PC-3 (cell line): ENCODE data around the gene WDR3.

Experiments used
- EZH2 ChIP-seq: fragments of 300-600 bp; sonication (generic); IDR thresholded peaks from one replicate; pipeline ENCODE4 v1.6.1; 2017; ENCODE audit warnings: antibody characterized with exemption, mild to moderate bottlenecking, low read length; ENCODE audit not compliant: unreplicated experiment
- TF ChIP-seq, protein P1 (sequence below): fragments of 300-600 bp; sonication (generic); conservative IDR thresholded peaks from 2 replicates; pipeline ENCODE4 v1.5.1; 2017; ENCODE audit warnings: antibody characterized with exemption, low read depth, mild to moderate bottlenecking, low read length

DNA sequence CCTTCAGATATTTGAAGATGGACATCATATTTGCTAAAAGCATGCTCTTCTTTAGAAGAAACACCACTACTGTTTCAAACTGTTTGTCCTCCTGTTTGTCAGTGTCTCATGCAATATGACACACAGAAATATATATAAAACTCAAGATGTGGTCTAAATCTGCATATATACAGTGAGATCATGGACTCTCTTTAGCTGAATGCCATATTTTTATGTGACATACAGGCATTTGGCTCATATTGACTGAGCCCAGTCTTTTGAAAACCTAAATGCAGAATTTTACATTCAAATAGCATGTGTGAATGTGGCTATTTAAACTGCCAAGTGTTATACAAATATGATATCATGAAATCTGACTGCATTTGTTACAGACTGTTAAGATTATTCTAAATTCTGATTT is 18.5 kb upstream of the WDR3 start:
- TF ChIP-seq, protein P1, sequence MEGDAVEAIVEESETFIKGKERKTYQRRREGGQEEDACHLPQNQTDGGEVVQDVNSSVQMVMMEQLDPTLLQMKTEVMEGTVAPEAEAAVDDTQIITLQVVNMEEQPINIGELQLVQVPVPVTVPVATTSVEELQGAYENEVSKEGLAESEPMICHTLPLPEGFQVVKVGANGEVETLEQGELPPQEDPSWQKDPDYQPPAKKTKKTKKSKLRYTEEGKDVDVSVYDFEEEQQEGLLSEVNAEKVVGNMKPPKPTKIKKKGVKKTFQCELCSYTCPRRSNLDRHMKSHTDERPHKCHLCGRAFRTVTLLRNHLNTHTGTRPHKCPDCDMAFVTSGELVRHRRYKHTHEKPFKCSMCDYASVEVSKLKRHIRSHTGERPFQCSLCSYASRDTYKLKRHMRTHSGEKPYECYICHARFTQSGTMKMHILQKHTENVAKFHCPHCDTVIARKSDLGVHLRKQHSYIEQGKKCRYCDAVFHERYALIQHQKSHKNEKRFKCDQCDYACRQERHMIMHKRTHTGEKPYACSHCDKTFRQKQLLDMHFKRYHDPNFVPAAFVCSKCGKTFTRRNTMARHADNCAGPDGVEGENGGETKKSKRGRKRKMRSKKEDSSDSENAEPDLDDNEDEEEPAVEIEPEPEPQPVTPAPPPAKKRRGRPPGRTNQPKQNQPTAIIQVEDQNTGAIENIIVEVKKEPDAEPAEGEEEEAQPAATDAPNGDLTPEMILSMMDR = no peak
- no peak for TF ChIP-seq EZH2
